Stomach (tissue), 4 donors: ENCODE results near the gene PRPF6.

Experiments
- CTCF ChIP-seq, 7 experiments: fragments of 450-650 bp in 4 of 7; fragments of 200-600 bp in 3 of 7; sonication (generic) in 3 of 7; IDR thresholded peaks; one replicate each; pipeline ENCODE4 v1.5.1; 2016 to 2019; ENCODE audit warnings: antibody characterized with exemption in 7 of 7, control low read depth in 2 of 7, mild to moderate bottlenecking in 1 of 7
- POLR2A ChIP-seq, 4 donors: fragments of 450-650 bp; IDR thresholded peaks; one replicate each; pipeline ENCODE4 v1.6.1; 2016; ENCODE audit warnings: antibody characterized with exemption in 4 of 4, control low read depth in 2 of 4, mild to moderate bottlenecking in 1 of 4, moderate library complexity in 1 of 4

GRCh38 chr20:64037498-64038213 is 56.7 kb downstream of the PRPF6 start:
- no peak for TF ChIP-seq POLR2A (IDR thresholded peaks at IDR 0.05)
- TF ChIP-seq CTCF (IDR thresholded peaks at IDR 0.05): no peak
